GM21717 (cell line): ENCODE results near the gene TAS1R2.
"Not testable (repeated sequence)": the region's sequence is repeated elsewhere in the genome, so short reads cannot be mapped to it uniquely, and the experiment has no call there.

ENCODE experiments used
- ATAC-seq: cut with Tn5 transposase; IDR thresholded peaks from one replicate; pipeline ENCODE4 v1.9.1; 2021; ENCODE audit warnings: mild to moderate bottlenecking, moderate library complexity; ENCODE audit not compliant: unreplicated experiment

The TAS1R2 gene

DNA sequence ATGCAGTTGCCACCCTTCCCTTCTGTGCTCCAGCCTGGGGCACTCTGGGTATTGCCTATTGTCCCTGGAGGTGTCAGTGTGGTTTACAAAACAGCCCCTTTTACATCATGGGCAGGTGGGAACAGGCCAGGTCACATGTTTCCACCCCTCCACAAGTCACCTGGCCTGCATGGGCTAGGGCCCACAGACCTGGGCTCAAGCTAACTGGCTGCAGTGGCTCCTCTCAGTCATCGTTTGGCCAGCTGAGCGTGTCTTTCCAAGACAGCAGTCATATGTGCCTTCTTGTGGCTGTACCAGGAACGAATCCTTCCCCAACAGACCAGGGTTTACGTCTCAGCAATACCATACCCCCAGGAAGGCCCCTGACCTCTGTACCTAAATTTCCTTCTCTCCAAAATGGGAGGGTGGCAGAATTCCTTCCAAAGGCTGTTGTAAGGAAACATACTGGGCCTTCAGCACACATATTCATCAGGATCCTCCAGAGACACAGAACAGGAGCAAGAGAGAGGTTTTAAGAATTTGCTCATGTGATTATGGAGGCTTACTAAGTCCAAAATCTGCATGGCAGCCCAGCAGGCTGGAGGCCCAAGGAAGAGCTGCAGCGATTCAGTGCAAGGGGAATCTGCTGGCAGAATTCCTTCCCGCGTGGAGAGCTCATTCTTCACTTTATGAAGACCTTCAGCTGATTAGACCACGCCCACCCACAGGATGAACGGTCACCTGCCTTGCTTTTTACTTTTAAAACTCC, 10.6 kb upstream of the TAS1R2 start:
- no peak for ATAC-seq

DNA sequence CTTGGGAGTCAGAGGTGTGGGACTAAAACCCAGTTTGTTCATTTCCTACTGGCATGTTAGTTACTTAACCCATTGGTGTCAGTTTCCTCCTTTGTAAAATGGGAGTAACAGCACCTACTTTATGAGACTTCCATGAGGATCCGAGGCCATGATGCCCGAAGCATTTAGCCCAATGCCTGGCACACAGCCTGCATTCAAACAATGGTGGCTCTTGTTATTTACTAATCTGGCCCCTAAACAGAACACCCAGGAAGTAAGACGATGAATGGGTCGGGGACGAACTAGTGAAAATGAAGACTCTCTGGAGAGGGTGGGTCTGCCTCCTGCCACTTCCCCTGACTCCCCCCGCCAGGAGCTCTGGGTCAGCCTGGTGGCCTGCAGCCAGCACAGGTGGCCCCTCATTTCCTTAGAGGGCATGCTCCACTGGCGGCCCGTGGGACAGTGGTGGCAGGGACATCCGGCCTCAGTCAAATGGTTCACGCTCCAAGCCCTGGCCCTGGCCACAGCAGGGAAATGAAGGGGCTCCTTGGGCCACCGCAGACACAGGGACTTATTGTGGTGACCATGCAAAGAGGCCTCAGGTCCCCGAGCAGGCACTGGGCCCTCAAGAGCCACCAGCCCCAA, 9.5 kb upstream of the TAS1R2 start:
- no peak for ATAC-seq

DNA sequence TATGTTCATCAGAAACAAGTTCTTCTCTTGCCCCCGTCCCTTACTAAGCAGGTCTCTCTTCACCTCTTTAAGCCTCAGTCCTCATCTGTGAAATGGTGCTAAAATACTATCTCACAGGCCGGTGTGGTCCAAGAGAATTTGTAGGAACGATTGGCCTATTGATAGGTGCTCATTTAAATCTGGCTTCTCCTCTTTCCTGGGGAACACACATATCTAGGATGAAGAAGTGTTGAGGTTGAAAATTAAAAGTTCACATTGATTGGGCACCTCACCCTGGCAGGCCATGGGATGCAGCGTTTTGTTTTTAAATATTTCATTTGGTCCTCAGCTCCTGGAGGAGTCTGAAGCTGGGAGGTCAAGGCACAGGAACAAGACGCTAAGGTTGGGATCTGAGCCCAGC, 8.9 kb upstream of the TAS1R2 start:
- no peak for ATAC-seq

DNA sequence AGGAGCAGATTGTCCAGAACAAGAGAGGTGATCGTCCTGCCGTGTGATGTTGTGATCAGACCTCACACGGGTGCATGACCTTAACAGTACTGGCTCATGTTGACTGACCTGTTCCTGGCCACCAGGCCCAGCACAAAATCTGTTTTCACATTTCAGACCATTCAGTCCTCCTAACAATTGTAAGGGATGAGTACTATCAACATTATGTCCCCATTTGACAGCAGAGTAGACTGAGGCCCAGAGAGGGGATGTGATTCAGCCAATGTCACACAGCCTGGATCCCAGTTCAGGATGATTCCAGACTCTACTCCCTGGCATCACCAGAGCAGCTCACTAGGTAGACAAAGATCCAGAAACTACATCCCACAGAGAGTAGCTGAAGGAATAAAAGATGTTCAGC, 7.4 kb upstream of the TAS1R2 start:
- ATAC-seq, result no peak

DNA sequence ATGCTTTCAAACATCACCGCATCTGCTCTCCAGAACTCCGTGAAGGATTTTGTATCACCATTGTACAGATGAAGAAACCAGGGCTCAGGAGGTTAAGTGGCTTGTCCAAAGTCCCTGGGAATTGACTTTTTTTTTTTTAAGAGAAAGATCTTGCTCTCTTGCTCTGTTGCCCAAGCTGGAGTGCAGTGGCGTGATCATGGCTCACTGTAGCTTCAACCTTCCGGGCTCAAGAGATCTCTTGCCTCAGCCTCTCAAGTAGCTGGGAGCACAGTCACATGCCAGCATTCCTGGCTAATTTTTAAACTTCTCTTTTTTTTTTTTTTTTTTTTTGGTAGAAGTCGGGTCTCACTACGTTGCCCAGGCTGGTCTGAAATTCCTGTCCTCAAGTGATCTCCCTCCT, 6.9 kb upstream of the TAS1R2 start:
- ATAC-seq, result no peak

DNA sequence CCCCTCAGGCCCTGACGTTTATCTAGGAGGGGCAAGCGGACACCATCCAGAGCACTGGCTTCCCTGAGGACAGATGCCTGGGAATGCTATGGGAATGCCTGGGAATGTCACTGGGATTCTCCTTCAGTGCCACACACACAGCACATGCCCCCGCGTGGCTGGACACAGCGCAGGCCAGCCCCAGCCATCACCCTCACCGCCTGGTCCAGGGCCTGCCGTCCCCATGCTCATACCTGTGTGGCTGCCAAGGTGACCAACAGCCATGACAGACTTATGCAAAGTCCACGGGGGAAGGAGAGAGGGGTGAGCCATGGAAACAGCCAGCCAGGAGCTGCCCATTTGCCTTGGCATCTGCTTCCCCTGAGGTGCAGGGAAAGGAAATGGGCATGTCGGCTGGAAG, 5.7 kb upstream of the TAS1R2 start:
- ATAC-seq, result no peak

DNA sequence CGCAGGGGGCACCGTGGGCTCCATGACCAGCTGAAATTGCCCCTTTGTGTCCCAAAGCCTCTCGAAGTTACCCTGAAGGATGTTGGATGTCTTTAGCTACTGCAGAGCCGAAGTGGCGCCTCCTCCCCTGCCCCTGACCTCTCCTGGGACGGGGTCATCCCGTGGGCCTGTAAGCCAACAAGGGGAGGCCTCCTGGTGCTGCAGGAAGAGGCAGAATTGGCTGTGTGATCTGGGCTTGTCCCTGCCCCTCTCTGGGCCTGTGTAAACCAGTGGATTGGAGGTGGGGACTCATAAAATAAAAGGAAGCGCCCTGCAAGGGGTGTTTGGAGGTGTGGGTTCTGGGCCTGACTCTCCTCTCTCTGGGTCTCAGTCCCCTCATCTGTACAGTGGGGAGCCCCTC, 2.1 kb upstream of the TAS1R2 start:
- ATAC-seq, result no peak

DNA sequence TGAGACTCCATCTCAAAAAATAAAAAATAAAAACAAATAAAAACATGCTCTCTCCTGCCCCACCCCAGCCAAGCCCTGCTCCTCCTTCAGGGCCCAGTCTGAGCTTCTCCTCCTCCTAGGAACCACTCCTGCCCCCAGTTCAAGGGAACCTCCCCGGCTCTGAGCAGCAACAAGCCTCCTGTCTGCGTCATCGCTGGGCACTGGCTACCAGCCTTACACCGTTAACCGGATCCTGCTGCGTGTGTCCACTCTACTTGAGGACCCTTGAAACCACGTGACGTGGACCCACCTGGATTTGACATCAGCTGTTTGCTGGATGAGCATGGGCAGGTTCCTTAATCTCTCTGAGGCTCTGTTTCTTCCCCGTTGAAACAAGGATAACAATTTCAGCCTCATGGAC, 1.6 kb upstream of the TAS1R2 start:
- ATAC-seq, result no peak

DNA sequence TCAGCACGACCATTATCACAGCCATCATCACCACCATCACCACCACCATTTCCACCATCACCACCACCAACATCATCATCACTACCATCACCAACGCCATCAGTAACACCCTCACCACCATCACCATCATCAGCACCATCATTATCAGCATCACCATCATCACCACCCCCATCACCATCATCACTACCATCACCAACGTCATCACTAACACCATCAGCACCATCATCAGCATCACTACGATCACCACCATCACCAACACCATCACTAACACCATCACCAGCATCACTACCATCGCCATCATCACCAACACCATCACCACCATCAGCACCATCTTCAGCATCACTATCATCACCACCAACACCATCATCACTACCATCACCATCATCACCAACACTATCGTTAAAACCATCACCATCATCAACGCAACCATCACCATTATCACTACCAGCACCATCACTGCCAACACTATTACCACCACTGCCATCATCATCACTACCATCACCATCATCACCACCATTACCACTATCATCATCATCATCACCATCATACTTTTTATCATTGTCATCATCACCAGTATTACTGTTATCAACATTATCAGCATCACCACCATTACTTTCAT, 1.3 kb downstream of the TAS1R2 start:
- no peak for ATAC-seq

DNA sequence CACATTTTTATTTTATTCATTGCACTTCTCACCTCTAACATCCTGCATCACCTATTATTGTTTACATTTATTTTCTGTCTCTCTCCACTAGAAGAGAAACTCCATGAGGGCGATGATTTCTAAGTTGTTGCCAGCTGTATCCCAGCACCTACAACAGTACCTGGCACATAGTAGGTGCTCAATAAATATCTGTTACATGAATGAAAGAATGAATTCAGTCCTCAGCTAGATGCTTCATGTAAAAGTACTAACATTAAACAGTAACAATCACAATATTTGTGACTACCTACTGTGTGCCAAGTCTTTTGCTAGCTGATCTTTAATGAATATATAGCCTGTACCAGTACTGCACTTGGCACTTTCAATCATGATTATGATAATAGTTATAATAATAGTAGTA, 3.0 kb downstream of the TAS1R2 start:
- no peak for ATAC-seq

DNA sequence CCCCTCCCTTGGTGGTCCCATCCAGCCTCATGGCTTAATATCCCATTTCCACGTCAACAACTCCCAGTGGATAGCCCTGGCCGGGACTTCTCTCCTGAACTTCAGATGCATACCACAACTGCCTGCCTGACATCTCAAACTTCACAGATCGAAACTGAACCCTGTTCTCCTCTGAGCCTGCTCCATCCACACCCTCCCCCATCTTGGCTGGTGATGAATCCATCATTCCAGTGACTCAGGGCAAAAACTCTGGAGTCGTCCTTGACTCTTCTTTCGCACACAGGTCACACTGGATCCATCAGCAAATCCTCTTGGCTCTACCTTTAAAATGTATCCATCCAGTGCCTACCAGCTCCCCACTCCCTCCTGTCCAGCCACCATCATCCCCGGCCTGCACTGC, 3.9 kb downstream of the TAS1R2 start:
- ATAC-seq, result no peak

DNA sequence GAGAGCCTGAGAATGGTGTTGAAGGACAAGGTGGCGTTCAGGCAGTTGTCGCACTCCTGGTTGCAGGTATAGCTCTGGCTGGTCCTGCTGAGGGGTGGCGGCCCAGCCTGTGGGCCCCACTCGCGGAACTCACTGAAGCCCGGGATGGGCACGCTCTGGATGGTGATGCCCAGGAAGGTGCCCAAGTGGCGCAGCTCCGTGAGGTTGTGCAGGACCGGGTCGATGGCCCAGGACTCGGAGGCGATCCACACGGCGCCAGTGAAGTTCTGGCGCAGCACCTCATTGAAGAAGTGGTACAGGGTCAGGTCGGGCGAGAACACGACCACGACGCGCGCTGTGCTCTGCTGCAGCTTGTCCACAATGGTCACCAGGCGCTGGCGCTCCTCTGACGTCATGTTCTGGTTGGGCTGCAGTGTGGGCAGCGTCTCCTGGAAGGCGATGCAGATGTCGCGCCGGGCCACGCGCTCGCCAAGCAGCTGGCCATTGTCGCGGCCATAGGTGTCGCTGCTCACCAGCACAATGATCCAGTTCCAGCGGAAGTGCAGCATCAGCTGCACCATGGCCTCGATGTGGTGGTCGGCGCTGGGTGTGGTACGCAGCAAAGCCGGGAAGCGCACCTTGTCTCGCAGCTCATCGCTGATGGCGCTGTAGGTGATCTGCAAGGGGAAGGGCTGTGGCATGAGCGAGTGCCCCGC, 5.0 kb downstream of the TAS1R2 start:
- ATAC-seq, result no peak

DNA sequence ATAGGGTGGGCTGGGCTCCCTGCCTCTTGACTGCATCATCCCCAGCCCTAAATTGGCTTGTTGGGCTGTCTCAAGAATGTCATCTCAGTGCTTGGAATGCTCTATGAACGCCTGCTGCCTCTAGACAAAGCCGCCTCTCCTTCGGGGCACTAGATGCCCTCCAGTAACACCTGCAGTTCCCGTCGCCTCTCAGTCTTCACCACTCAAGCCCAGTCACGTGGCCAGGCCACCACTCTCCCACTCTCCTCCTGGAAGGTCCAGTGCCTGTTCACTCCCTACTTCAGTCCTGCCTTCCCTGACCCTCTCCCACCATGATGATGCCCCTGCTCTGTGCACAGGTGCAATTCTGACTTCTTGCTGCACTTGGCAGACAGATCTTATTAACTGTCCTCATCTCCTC, 7.0 kb downstream of the TAS1R2 start:
- ATAC-seq, result no peak

DNA sequence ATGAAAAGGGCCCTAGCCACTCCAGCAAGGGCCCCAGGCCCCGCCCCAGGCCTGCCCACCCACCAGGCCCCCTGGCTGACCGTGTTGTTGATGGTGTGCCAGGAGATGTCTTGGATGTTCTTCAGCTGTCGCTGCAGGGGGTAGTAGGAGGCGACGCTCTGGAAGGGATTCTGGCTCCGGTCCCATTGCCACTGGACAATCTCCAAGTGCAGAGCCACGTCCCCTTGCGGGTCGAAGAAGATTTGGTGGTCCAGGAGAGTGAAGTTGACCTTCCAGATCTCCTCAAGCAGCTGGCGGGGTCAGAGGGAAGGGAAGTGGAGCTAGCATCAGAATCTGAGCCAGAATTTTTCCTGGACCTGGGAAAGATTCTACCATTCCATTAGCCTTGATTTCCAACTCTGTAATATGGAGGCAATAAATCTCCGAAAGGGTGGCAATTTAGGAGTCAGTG, 10.2 kb downstream of the TAS1R2 start:
- no peak for ATAC-seq

DNA sequence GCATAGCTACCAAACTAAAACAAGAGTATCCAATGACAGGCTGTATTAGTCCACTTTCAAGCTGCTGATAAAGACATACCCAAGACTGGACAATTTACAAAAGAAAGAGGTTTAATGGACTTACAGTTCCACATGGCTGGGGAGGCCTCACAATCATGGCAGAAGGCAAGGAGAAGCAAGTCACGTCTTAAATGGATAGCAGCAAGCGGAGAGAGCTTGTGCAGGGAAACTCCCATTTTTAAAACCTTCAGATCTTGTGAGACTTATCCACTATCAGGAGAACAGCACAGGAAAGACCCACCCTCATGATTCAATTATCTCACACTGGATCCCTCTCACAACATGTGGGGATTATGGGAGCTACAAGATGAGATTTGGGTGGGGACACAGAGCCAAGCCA, 11.7 kb downstream of the TAS1R2 start:
- not testable (repeated sequence) for ATAC-seq

DNA sequence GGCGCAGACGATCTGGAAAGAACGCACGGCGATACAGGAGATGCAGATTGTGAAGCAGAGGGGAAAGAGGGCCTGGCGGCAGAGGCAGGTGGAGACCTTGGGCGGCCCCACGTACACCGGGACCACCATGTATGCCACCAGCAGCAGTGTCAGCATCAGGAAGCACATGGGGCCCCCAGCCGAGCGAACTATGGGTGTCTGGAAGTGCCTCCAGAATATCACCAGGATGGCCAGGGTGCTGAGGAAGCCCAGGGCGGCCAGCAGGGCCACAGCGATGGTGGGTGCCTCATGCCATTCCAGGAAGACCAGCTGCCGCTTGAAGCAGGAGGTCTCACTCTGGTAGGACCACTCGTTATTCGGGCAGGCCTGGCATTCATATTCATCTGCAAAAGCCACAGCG, 19.3 kb downstream of the TAS1R2 start:
- no peak for ATAC-seq

DNA sequence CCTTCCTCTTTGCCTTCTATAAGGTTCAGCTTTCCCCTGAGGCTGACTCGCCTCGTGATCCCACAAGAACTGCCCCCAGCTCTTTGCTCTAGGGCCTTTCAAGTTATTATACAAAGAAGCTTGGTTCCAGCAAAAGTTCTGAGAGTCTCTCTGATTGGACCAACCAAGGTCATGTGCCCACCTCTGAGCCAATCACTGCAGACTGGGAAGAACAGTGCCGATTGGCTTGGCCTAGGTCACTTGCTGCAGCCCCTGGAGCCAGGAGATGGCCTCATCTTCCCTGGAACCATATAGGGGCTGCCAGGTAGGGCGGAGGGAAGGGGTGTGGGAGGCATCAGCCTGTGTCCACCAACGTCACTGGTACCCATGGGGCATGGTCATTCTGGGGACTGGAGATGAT, 22.8 kb downstream of the TAS1R2 start:
- no peak for ATAC-seq

DNA sequence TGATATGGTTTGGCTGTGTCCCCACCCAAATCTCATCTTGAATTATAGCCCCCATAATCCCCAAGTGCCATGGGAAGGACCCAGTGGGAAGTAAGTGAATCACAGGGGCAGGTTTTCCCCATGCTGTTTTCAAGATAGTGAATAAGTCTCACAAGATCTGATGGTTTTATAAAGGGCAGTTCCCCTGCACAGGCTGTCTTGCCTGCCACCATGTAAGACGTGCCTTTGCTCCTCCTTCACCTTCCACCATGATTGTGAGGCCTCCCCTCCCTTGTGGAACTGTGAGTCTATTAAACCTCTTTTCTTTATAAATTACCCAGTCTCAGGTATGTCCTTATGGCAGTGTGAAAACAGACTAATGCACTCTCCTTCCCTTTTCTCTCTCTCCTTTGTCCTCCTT, 27.1 kb downstream of the TAS1R2 start:
- not testable (repeated sequence) for ATAC-seq

DNA sequence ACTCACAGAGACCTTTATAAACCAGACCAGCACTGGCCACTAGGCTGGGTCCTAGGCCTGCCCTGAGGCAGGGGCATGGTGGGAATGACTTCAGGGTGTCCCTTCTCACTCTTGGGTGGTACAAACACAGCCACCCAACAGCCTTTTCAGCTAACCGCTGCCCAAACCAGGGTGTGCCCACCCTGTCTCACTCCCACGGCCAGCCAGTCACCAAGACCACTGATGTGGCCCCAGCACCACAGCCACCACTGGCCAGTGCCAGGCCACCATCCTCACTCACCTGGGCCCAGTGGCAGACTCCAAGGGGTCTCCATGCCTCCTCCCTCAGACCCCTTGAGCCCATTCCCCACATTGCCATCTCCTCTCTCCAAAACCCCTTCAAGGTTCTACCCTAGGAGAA, 27.8 kb downstream of the TAS1R2 start:
- ATAC-seq, result no peak

DNA sequence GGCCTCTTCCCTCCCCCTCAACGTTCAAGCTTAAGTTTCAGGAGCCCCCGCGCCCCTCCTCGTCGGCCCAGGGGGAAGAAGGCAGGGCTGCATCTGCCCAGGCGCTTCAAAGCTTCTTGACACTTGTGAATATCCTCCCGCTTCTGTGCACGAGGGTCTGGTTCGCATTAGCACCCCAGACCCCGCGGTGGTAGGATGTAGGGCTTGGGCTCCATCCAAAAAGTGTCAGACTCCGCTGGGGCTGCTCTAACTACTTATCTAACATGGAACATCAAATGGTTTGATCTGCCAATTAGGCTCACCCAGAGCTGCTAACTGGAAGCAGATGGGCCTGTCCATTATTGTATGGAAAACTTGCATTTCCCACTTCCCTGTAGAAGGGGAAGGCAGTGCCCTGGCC, 28.9 kb downstream of the TAS1R2 start:
- ATAC-seq, result no peak

DNA sequence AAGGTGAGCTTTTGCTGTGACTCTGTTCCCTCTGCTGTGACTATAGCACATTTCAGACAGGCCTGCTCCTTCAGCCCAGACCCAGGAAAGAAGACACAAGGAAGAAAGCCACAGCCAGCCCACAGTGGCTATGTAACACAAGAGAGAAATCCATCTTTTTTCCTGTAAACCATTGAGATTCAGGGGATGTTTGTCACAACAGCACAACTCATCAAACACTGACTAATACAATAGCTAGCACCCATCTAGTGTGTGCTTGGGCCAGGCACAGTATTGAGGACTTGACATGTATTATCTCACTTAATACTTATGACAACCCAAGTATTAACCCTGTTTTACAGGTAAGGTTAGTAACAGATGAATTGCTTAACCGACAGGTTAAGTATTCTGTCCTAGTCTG, 29.8 kb downstream of the TAS1R2 start:
- ATAC-seq, result no peak

DNA sequence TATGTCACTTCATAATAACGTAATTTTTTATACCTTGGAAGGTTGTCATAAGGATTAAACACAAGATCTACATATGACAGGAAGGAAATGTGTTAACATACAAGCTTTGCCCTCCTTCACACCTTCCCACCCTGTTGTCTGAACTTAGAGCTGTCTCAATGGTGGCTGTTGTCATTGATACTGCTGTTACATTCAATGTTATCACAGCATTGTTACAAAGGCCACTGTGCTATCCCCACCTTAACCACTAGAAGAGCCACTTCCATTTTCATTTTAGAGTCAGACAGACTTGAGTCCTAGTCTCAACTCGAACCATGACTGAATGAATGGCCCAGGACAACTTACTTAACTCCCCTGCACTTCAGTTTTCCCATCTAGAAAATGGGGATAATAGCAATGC, 31.2 kb downstream of the TAS1R2 start:
- ATAC-seq, result no peak
